Measurements from ENCODE around the gene RYR3.
"Not testable (repeated sequence)": the region's sequence is repeated elsewhere in the genome, so short reads cannot be mapped to it uniquely, and the experiment has no call there.

RYR3 gene

GRCh38 chr15:33561967-33562366 is 251.2 kb downstream of the RYR3 start:
- Histone ChIP-seq H3K4me2 (ENCODE audit: low read length) (no peak overlapping the region), H3K9ac (ENCODE audit: low read length) (no peak overlapping the region), H3K36me3 (replicated peaks; ENCODE audit: low read depth, low read length) (no peaks in the 10 kb centered on the region), H4K20me1 (ENCODE audit: insufficient read depth, low read length) (no peaks in the 10 kb centered on the region), H3K4me1 (ENCODE audit: low read length) (peaks cover 1% of the 10 kb centered on the region), H3K4me3 (ENCODE audit: low read length) (no peak overlapping the region), H2AFZ (ENCODE audit: low read depth, low read length) (no peak overlapping the region), H3K79me2 (ENCODE audit: low read length) (no peaks in the 10 kb centered on the region), H3K27ac (ENCODE audit: low read length) (no peak overlapping the region), H3K27me3 (ENCODE audit: low read depth, low read length) (peaks cover 28% of the 10 kb centered on the region), H3K9me3 (ENCODE audit: insufficient read depth, low read length) (no peaks in the 10 kb centered on the region; the same call in 1 of the 2 replicates)
- no peak for TF ChIP-seq EZH2phosphoT487 (IDR thresholded peaks at IDR 0.05; ENCODE audit: low read depth)
- TF ChIP-seq, protein P1, sequence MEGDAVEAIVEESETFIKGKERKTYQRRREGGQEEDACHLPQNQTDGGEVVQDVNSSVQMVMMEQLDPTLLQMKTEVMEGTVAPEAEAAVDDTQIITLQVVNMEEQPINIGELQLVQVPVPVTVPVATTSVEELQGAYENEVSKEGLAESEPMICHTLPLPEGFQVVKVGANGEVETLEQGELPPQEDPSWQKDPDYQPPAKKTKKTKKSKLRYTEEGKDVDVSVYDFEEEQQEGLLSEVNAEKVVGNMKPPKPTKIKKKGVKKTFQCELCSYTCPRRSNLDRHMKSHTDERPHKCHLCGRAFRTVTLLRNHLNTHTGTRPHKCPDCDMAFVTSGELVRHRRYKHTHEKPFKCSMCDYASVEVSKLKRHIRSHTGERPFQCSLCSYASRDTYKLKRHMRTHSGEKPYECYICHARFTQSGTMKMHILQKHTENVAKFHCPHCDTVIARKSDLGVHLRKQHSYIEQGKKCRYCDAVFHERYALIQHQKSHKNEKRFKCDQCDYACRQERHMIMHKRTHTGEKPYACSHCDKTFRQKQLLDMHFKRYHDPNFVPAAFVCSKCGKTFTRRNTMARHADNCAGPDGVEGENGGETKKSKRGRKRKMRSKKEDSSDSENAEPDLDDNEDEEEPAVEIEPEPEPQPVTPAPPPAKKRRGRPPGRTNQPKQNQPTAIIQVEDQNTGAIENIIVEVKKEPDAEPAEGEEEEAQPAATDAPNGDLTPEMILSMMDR (IDR thresholded peaks at IDR 0.05; ENCODE audit: low read depth, low read length), result no peak

DNA sequence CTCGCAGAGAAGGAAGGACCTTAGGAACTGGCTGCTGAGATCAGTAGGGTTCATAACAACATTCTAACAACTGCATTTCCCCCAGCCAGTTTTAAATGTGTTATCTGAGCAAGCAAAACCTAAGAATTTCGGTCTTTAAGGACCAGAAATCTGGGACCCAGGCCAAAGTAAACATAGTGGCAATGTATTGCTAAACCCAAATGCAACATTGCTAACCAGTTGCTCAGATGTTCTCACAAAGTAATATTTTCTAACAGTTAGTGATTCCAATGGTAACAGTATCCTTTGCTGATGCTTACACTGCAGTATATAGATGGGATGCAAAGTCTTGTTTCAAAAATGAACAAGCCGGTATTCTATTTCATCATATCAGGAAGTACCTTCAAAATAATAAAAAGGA is 254.3 kb downstream of the RYR3 start:
- Histone ChIP-seq H2AFZ (ENCODE audit: low read depth, low read length) (no peak overlapping the region), H3K79me2 (ENCODE audit: low read length) (no peaks in the 10 kb centered on the region), H3K4me1 (ENCODE audit: low read length) (peaks cover 7% of the 10 kb centered on the region), H3K9me3 (ENCODE audit: insufficient read depth, low read length) (no peaks in the 10 kb centered on the region; the same call in 1 of the 2 replicates), H3K4me2 (ENCODE audit: low read length) (no peak overlapping the region), H3K27me3 (ENCODE audit: low read depth, low read length) (peaks cover 28% of the 10 kb centered on the region), H3K27ac (ENCODE audit: low read length) (no peak overlapping the region), H3K9ac (ENCODE audit: low read length) (no peak overlapping the region), H3K4me3 (ENCODE audit: low read length) (no peak overlapping the region), H4K20me1 (ENCODE audit: insufficient read depth, low read length) (no peaks in the 10 kb centered on the region), H3K36me3 (replicated peaks; ENCODE audit: low read depth, low read length) (no peaks in the 10 kb centered on the region)
- TF ChIP-seq EZH2phosphoT487 (IDR thresholded peaks at IDR 0.05; ENCODE audit: low read depth), result no peak
- TF ChIP-seq, protein P1 (IDR thresholded peaks at IDR 0.05; ENCODE audit: low read depth, low read length), result no peak

DNA sequence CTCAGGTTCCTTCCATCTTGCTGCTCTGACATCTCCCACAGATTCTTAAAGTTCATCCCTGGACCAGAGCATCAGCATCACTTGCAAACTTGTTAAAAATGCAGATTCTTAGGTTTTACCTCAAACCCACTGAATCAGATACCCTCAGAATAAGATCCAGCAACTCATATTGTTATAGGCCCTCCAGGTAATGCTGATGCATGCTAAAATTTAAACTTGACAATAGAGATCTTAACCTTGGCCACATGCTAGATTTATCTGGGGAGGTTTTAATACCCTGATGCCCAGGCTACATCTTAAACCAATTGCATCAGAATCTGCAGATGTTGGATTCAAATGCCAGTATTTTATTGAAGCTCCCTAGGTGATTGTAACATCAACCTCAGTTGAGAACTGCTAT is 256.9 kb downstream of the RYR3 start:
- Histone ChIP-seq H2AFZ (ENCODE audit: low read depth, low read length) (no peak overlapping the region), H3K4me2 (ENCODE audit: low read length) (no peak overlapping the region), H3K4me3 (ENCODE audit: low read length) (no peak overlapping the region), H3K79me2 (ENCODE audit: low read length) (no peaks in the 10 kb centered on the region), H4K20me1 (ENCODE audit: insufficient read depth, low read length) (no peaks in the 10 kb centered on the region), H3K27me3 (ENCODE audit: low read depth, low read length) (peaks cover 21% of the 10 kb centered on the region), H3K9ac (ENCODE audit: low read length) (no peak overlapping the region), H3K27ac (ENCODE audit: low read length) (no peak overlapping the region), H3K9me3 (ENCODE audit: insufficient read depth, low read length) (no peaks in the 10 kb centered on the region; the same call in 1 of the 2 replicates), H3K36me3 (replicated peaks; ENCODE audit: low read depth, low read length) (no peaks in the 10 kb centered on the region), H3K4me1 (ENCODE audit: low read length) (peaks cover 7% of the 10 kb centered on the region)
- TF ChIP-seq EZH2phosphoT487 (IDR thresholded peaks at IDR 0.05; ENCODE audit: low read depth), result no peak
- TF ChIP-seq, protein P1 (IDR thresholded peaks at IDR 0.05; ENCODE audit: low read depth, low read length), result no peak

DNA sequence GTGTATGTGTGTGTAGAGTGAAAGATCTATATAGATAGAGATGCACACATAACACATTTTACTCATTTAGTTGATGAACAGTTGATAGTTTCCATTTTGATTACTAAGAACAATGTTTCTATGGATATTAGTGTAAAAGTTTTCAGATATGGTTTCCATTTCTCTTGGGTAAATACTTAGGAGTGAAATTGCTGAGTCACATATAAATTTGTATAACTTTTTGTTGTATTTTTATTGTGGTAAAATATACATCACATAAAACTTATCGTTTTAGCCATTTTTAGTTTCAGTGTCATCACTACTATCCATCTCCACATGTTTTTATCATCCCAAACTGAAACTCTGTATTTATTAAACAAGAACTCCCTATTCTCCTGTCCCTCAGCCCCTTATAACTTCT is 258.3 kb downstream of the RYR3 start:
- peaks cover 7% of the 10 kb centered on the region for H3K4me1 ChIP-seq (ENCODE audit: low read length)
- TF ChIP-seq EZH2phosphoT487 (IDR thresholded peaks at IDR 0.05; ENCODE audit: low read depth), result no peak
- TF ChIP-seq, protein P1 (IDR thresholded peaks at IDR 0.05; ENCODE audit: low read depth, low read length), result no peak
- no peaks in the 10 kb centered on the region for H3K36me3 ChIP-seq (replicated peaks; ENCODE audit: low read depth, low read length)
- no peak overlapping the region for H3K9ac ChIP-seq (ENCODE audit: low read length)
- H3K27ac ChIP-seq (ENCODE audit: low read length), result no peak overlapping the region
- H3K79me2 ChIP-seq (ENCODE audit: low read length), result no peaks in the 10 kb centered on the region
- no peaks in the 10 kb centered on the region; the same call in 1 of the 2 replicates for H3K9me3 ChIP-seq (ENCODE audit: insufficient read depth, low read length)
- peaks cover 8% of the 10 kb centered on the region for H3K27me3 ChIP-seq (ENCODE audit: low read depth, low read length)
- H4K20me1 ChIP-seq (ENCODE audit: insufficient read depth, low read length), result no peaks in the 10 kb centered on the region
- H3K4me3 ChIP-seq (ENCODE audit: low read length), result no peak overlapping the region
- H3K4me2 ChIP-seq (ENCODE audit: low read length), result no peak overlapping the region
- no peak overlapping the region for H2AFZ ChIP-seq (ENCODE audit: low read depth, low read length)

GRCh38 chr15:33577911-33578310 is 267.1 kb downstream of the RYR3 start:
- H3K4me3 ChIP-seq (ENCODE audit: low read length); H3K36me3 ChIP-seq (replicated peaks; ENCODE audit: low read depth, low read length); H3K4me2 ChIP-seq (ENCODE audit: low read length); H3K79me2 ChIP-seq (ENCODE audit: low read length); H3K27ac ChIP-seq (ENCODE audit: low read length); H3K27me3 ChIP-seq (ENCODE audit: low read depth, low read length); H3K9ac ChIP-seq (ENCODE audit: low read length); H3K4me1 ChIP-seq (ENCODE audit: low read length); H4K20me1 ChIP-seq (ENCODE audit: insufficient read depth, low read length); H2AFZ ChIP-seq (ENCODE audit: low read depth, low read length); H3K9me3 ChIP-seq (ENCODE audit: insufficient read depth, low read length): not testable (repeated sequence)

Measured in OCI-LY3 (cell line).